ENCODE measurements around the gene LRRC75B. TPM values are rescaled to one million over a fixed set of nuclear protein-coding genes. Genes with fewer than 3 reads are reported as not detected.
"Not testable (repeated sequence)": the region's sequence is repeated elsewhere in the genome, so short reads cannot be mapped to it uniquely, and the experiment has no call there.

LRRC75B gene
- total RNA-seq, 4 donors from 2014 or later = 4.0 to 20.4 (median 7.8) TPM

DNA sequence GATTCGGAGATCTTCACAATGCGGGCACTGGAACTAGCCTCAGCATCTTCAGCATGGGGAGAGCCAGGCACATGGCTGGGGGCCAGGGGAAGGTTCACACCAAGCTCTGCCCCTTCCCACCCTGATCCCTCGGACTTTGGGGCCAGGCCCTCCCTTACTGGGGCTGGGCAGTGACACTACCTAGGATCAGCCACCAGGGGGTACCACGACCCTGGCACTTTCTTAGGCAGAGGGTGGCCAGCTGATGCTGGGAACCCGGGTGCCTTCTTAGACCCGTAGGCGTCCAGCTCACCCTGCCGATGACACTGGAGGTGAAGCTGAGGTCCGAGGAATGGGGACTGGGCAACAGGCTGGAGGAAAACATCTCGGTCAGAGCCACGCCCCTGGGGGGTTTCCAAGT lies 36.2 kb upstream of the LRRC75B start:
- DNase-seq; H3K9me3 ChIP-seq; H3K27me3 ChIP-seq; H3K4me3 ChIP-seq; intact Hi-C loops (cut with DNase I); H3K27ac ChIP-seq; H3K36me3 ChIP-seq: not testable (repeated sequence)
- WGBS, 2 donors = 48% methylated on average over 3 of the region's 11 CpGs; no CpG with 5 or more reads in 1 of the 2 donors
- H3K4me1 ChIP-seq = peaks cover 0 to 15% (median 0%) of the 10 kb centered on the region in 3 donors
- TF ChIP-seq, protein P1, sequence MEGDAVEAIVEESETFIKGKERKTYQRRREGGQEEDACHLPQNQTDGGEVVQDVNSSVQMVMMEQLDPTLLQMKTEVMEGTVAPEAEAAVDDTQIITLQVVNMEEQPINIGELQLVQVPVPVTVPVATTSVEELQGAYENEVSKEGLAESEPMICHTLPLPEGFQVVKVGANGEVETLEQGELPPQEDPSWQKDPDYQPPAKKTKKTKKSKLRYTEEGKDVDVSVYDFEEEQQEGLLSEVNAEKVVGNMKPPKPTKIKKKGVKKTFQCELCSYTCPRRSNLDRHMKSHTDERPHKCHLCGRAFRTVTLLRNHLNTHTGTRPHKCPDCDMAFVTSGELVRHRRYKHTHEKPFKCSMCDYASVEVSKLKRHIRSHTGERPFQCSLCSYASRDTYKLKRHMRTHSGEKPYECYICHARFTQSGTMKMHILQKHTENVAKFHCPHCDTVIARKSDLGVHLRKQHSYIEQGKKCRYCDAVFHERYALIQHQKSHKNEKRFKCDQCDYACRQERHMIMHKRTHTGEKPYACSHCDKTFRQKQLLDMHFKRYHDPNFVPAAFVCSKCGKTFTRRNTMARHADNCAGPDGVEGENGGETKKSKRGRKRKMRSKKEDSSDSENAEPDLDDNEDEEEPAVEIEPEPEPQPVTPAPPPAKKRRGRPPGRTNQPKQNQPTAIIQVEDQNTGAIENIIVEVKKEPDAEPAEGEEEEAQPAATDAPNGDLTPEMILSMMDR (IDR thresholded peaks at IDR 0.05) = peak in 5 of 6 experiments; percentile 20 to 52 (median 43)

DNA sequence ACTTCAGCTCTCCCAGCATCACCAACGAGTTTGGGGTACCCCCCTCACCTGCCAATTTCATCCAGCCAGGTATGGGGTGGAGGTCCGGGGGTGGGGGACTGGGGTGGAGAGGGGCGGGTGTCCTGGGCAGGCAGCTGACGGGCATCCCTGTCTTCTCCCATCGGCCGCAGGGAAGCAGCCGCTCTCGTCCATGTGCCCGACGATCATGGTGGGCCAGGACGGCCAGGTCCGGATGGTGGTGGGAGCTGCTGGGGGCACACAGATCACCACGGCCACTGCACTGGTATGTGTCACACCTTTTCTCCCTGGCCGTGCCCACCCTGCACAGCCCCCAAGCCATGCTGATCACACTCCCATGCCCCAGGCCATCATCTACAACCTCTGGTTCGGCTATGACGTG lies 35.0 kb upstream of the LRRC75B start:
- intact Hi-C loops (cut with DNase I); H3K27ac ChIP-seq; H3K27me3 ChIP-seq; H3K36me3 ChIP-seq; H3K4me3 ChIP-seq; H3K9me3 ChIP-seq; DNase-seq: not testable (repeated sequence)
- H3K4me1 ChIP-seq = peaks cover 0 to 15% (median 0%) of the 10 kb centered on the region in 3 donors
- no CpG with 5 or more reads among the region's 16 CpGs for WGBS, 2 donors

GRCh38 chr22:24622596-24622995 lies 29.7 kb upstream of the LRRC75B start:
- H3K4me3 ChIP-seq; H3K4me1 ChIP-seq; DNase-seq; H3K9me3 ChIP-seq; H3K27me3 ChIP-seq; H3K27ac ChIP-seq; H3K36me3 ChIP-seq; intact Hi-C loops (cut with DNase I): not testable (repeated sequence)
- WGBS, 2 donors = 48 to 86% methylated on average over 2 of the region's 2 CpGs

DNA sequence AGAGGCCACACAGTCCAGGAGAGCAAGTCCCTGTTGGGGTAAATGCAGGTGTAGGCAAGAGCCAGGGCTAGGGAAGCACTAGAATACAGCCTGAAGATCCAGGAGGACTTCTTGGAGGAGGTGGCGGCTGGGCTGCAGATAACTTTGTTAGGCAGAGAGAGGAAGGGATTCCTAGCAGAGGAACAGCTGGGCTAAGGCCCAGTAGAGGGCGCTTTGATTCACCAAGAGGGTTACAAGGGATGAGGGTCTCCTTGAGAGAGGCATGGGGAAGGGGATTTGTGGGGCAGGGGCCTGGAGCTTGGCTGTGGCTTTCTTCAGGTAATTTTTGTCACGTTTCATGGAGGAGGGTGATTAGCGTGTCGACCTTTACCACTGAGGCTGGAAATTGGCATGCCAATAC lies 28.4 kb upstream of the LRRC75B start:
- DNase-seq; H3K4me3 ChIP-seq; H3K27me3 ChIP-seq; H3K27ac ChIP-seq; H3K4me1 ChIP-seq; H3K36me3 ChIP-seq; intact Hi-C loops (cut with DNase I); H3K9me3 ChIP-seq: not testable (repeated sequence)
- WGBS, 2 donors = 45 to 75% methylated on average over 2 of the region's 5 CpGs

DNA sequence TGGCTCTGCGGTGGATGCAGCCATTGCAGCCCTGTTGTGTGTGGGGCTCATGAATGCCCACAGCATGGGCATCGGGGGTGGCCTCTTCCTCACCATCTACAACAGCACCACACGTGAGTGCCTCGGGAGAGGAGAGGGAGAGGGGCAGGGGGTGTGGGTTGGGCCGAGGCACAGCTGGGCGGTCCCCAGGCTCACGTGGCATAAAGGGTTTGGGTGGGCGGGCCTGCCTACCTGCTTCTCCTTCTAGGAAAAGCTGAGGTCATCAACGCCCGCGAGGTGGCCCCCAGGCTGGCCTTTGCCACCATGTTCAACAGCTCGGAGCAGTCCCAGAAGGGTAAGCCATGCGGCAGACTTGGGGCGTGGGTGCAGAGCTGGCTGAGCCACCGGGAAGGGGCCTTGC lies 21.9 kb upstream of the LRRC75B start:
- H3K9me3 ChIP-seq; H3K36me3 ChIP-seq; H3K27me3 ChIP-seq; H3K4me3 ChIP-seq; intact Hi-C loops (cut with DNase I); DNase-seq; H3K27ac ChIP-seq; H3K4me1 ChIP-seq: not testable (repeated sequence)
- WGBS, 2 donors = 80 to 90% methylated on average over 1 of the region's 15 CpGs

- DNase-seq; H3K27me3 ChIP-seq; H3K4me3 ChIP-seq; H3K9me3 ChIP-seq; intact Hi-C loops (cut with DNase I); H3K27ac ChIP-seq; H3K4me1 ChIP-seq; H3K36me3 ChIP-seq: not testable (repeated sequence)
- 100% methylated on average over 1 of the region's 3 CpGs for WGBS, 2 donors
These were observed 17.0 kb upstream of the LRRC75B start for GRCh38 chr22:24609888-24610287.

- H3K4me3 ChIP-seq; H3K27me3 ChIP-seq; H3K27ac ChIP-seq; DNase-seq; intact Hi-C loops (cut with DNase I); H3K9me3 ChIP-seq; H3K36me3 ChIP-seq: not testable (repeated sequence)
- WGBS, 2 donors = 90 to 97% methylated on average over 1 to 2 of the region's 6 CpGs
- H3K4me1 ChIP-seq = peaks cover 0 to 17% (median 0%) of the 10 kb centered on the region in 3 donors
These were observed 15.5 kb upstream of the LRRC75B start for GRCh38 chr22:24608327-24608726.

- peak overlapping the region in 3 of 4 donors; percentile 6 to 42 (median 9) for H3K4me3 ChIP-seq
- intact Hi-C loops (cut with DNase I) = not testable (repeated sequence)
- WGBS, 2 donors = 24 to 60% methylated on average over 3 to 4 of the region's 18 CpGs
These were observed 14.6 kb upstream of the LRRC75B start for GRCh38 chr22:24607429-24607983.

DNA sequence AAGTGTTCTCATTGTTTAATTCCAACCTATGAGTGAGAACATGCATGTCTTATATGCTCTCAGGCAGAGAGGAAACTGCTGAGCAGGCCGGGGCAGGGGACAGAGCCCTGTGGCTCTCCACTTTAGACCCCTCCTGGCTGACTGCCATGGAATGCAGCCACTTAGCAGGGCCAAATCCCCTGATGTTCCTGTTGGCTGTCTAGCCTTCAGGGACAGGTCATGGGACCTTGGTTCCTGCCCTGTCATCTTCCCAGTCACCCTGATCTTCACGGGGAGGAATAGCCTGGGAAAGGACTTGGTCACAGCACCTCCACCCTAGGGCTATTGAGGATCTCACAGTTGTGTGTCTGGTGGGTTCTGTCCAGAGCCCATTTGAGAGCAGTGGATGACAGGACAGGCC lies 13.5 kb upstream of the LRRC75B start:
- intact Hi-C loops (cut with DNase I); H3K4me3 ChIP-seq; H3K27ac ChIP-seq; H3K36me3 ChIP-seq; H3K27me3 ChIP-seq; DNase-seq; H3K9me3 ChIP-seq: not testable (repeated sequence)
- peaks cover 5 to 30% (median 6%) of the 10 kb centered on the region in 3 donors for H3K4me1 ChIP-seq
- WGBS, 2 donors = no CpG with 5 or more reads among the region's 2 CpGs

More at GRCh38 chr22:24607429-24607983, 14.6 kb upstream of the LRRC75B start:
- Histone ChIP-seq H3K27ac (peak overlapping the region in 1 of 4 donors; percentile 21), H3K4me1 (peaks cover 0 to 23% (median 0%) of the 10 kb centered on the region in 3 donors)
- not testable (repeated sequence) for H3K27me3 ChIP-seq, H3K9me3 ChIP-seq, H3K36me3 ChIP-seq, DNase-seq

Data from esophagus squamous epithelium (tissue), 5 donors.